ENCODE measurements around the gene BMI1.

GRCh38 chr10:22346096-22346661 is 25.3 kb downstream of the BMI1 start:
- TF ChIP-seq CTCF (IDR thresholded peaks at IDR 0.05) (no peak), POLR2AphosphoS5 (IDR thresholded peaks at IDR 0.05; ENCODE audit: insufficient read depth in 1 of 2, low read depth in 1 of 2) (no peak)
